GM21526 (cell line): ENCODE results near the gene NPB.

Experiments used
- ATAC-seq: cut with Tn5 transposase; IDR thresholded peaks from one replicate; pipeline ENCODE4 v1.9.1; 2021; ENCODE audit warnings: moderate library complexity; ENCODE audit not compliant: unreplicated experiment, low FRiP score

NPB gene

DNA sequence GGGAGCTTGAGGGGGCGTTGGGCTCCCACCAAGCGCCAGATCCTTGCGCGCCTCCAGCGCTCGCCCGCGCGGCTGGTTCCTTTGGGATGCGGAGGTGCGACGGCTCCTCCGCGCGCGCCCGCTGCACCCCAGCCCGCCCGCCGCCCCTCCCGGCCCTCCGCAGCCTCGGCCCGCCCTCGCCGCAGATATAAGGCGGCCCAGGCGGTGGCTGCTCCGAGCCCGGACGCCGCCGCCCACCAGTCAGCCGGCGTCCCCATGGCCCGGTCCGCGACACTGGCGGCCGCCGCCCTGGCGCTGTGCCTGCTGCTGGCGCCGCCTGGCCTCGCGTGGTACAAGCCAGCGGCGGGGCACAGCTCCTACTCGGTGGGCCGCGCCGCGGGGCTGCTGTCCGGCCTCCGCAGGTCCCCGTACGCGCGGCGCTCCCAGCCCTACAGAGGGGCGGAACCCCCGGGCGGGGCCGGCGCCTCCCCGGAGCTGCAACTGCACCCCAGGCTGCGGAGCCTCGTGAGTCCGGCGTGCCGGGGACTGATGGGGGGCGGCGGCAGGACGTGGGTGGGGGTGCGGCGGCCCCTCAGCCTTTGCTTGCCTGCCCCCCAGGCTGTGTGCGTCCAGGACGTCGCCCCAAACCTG, at the start of gene NPB:
NPB (plus strand) TSS at position 216 of the 630 bp plus-strand sequence; CDS start at position 256, 40 bp downstream.
- ATAC-seq, result no peak

DNA sequence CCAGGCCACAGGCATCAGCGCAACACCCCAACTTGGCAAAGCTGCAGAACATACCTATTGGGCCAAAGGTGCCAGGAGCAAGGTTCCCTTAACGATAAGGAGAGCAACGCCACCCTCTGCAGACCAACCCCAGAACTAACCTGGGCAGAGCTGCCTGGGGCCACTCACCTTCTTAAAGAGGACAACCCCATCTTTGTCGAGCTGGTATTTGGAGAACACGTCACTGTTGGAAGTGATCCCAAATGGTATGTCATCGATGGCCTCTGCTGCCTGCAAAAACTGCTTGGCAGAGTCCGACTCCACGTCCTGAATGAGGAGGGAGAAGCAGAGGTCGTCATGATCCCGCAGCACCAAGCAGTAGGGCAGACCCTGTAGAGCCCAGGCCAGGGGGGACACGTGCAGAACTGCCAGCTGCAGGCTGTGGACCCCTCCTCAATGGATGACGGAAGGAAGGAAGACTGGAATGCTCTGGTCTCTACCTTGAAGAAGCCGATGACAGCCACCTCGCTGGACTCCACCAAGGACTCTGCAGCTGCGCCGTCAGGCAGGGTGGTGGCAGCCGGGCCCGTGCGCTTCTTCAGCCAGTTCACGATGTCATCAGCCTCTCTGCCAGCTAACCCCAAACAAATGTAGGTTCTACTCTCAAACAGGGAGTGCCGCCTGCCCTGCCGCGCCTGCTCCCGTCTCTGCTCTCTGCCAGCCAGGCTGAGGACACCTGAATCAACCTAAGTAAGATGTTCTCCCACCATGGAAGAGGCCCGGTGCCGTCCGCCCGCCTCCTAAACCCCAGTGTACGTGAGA, 46.9 kb upstream of the NPB start:
- ATAC-seq, result no peak

DNA sequence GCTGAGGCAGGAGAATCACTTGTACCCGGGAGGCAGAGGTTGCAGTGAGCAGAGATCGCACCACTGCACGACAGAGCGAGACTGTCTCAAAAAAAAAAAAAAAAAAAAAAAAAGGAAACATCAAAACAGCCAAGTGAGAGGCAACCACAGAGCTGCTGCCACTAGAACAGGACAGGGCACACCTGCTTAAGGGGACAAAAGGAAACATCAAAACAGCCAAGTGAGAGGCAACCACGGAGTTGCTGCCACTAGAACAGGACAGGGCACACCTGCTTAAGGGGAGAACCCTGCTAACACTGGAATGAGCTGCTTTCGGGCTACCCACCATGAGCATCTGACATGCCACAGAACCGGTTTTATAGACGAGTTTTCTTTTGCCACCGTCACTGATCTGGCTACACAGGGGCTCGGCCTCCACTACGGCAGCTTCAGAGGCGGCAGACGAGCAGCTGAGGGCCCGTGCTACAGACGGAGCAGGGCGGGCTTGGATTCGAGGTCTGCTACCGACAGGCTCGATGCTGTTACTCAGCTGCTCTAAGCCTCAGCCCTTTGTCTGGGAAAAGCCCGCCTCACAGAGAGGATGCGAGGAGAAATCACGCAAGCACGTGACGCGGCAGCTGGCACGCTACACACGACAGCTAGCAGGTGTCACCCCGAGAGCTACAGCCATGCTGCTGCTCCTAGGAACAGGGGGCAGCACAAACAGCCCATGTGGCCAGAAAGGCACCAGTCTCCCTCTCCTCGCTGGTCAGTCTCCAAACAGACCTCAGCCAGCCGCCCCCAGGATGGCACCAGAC, 43.7 kb upstream of the NPB start:
- no peak for ATAC-seq

DNA sequence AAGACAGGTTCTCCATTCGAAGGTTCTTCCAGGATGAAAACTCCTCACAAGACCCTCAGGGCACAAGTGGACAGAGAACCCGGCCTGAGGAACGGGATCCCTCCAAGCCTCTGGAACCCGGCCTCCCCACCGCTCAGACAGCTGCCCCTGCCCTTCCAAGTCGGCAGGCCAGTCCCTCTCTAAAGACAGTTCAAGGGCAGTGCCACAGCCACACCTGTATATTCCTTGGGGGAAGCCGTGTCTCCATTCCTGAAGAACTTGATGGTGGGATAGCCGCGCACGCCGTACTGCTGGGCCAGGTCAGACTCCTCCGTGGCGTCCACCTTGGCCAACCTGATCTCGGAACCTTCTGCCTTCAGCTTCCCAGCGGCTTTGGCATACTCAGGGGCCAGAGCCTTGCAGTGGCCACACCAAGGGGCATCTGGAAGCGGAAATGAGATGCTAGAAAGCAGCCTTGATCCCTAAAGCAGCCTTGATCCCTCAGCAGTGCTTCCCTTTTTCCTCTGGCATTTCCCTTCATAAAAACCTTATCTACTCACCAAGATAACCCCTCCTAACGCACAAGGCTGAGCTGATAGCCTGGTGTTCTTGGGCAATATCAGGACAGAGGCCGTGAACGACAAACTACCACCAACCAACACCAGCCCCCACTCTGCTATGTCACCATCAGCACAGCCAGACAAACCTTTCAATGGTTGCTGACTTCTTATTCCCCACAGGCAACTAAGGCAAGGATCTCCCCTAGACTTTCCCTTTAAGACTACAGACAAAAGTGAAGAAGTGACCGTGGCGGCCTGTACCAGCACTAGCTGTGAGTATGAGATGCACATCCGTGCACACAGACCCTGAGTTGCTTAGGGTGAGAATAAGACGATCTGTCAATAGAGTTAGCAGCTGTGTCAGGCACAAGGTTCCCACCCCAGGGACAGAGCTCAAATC, 42.8 kb upstream of the NPB start:
- ATAC-seq, result no peak

DNA sequence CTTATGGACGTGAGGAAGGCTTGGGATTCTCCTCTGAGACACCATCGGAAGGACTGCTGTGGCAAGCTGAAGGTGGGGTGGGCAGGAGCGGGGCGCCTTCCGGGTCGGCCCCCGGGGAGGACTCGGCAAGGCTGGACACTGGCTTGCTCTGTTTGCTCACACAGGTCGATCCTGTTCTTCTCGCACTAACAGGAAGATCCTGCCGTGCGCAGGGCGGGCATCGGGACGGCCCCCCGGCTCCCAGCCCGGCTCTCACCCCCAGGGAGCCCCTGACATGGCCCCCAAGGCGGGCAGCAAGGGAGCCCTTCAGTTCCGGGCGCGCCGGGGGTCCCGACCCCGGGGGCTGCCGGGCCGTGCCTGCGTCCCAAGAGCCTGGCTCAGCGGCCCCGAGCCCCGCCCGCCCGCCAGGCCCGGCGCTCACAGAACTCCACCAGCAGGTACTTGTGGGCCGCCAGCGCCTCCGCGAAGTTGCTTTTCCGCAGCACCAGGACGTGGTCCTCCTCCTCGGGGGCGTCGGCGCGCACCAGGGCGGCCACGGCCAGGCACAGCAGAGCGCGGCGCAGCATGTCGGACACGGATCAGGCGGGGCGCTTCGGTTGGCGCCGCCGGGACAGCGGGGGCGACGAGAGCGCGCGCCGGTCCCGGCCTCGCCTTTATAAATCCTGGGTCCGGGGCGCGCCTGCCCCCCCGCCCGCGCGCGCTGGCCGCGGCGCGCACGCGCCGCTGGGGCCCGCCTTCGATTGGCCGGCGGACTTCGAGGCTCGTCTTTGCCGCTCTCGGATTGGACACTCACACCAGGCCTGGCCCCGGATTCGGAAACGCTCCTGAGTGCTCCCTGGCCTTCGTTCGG, 41.9 kb upstream of the NPB start, which contains the start of gene P4HB:
P4HB (minus strand) TSS at position 630 of the 850 bp plus-strand sequence; CDS start at position 566, 64 bp downstream.
- no peak for ATAC-seq

DNA sequence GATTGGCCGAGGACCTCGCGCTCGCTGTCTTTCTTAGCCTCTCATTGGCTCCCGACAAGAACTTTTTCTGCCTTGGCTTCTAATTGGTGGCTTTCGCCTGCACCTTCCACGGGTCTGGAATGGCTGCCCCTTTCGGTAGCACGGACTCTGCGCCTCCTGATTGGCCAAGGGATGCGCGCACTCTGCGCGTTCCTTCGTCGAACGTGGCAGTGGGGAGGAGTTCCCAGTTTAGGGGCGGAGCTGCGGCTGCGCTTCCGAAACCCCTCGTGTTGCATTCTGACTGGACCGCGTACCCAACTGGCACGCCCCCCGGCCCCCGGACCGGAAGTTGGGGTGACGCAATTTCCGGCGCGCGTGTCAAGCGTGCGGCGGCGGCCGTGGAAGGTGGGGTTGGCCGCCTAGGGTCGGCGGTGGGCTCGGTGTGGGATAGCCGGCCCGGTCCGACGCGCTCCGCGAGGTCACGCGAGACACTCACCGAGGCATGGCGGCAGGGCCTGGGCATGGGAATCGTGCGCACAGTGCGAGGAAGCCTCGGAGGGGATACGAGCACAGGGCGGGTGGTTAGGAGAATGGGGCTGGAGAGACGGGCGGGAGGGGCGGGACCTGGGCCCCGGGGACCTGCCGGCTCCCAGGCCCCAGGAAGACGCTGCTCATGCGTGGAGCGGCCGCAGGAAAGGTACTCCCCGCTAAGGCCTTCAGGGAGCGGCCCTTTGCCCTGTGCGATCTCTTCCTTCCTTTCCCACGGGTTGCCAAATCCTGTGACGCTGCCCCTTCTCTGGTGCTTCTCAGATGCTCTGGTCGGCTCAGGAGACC, 41.1 kb upstream of the NPB start:
- peak; percentile 68 for ATAC-seq

DNA sequence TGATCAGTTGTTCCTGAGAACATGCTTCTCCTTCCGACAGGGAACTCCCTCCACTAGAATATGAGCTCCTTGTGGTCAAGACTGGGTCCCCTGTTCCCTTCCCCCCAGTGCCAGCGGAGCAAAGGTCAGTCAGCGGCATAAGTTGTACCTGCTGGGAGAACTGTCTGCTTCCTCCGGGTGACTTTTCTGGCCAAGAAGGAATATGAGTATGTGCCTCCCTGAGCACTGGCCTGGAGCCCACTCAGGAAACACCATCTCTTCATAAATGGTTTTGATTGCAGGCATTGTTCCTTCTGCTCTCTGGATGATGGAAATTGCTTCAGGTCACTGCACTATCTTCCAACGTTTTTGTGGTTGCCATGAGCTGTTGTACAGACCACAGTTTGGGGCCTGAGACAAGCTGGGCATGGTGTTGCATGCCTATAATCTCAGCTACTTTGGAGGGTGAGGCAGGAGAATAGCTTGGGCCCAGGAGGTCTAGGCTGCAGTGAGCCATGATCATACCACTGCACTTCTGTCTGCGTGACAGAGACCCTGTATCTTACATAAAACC, 38.8 kb upstream of the NPB start:
- no peak for ATAC-seq

DNA sequence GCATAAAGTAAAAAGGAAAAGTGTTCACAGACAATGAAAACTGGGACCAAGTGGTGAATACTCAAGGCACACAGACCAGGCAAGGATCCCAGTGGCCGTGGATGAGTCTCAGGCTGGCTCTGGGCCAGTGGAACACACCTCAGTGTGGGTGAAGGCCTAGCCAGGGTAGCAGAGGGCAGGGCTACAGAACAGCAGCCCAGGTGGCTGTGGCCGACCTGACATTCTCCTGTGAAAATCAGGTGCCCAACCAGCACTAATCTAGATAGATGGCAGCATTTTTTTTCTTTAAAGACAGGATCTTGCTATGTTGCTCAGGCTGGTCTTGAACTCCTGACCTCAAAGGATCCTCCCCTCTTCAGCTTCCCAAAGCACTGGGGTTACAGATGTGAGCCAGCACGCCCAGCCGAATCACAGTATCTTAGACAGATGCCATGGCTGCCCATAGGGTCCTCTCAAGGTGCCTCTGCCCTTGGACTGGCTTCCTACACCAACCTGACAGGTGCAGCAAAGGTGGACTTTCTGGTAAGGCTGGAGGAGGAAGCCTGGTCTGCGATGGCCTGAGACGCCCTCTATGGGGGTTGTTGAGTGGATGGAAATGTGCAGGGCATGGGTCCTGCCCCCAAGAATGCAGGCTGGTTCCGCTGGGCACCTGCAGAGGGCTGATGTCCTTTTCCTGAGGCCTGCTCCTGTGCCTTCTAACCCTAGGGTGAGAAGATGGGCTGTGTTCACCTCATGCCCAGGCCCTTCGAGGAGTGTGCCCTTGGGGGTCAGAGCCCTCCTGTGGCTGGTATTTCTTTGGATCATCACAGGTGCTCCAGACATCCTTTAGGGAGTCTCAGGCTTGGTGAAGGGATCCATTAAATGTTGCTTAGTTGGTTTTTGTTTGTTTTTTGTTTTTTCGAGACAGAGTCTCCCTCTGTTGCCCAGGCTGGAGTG, 37.9 kb upstream of the NPB start:
- ATAC-seq, result no peak

DNA sequence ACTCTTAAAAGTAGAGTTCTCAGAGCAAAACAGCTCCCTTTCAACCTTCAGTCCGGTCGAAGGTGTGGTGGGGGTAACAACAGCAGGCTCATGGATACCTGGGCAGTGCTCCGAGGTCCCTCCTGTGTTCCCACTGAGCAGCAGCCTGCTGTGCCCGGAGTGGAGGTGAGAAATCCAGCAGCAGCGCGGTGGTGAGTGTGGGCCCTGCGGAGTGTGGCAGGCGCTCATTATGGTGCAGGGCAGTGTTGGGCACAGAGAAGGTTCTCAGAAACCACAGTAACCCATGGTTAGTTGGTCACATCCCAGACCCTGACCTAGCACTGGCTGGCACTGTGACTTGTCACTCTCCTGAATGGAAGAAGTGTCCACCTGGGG, 36.7 kb upstream of the NPB start:
- ATAC-seq, result no peak

DNA sequence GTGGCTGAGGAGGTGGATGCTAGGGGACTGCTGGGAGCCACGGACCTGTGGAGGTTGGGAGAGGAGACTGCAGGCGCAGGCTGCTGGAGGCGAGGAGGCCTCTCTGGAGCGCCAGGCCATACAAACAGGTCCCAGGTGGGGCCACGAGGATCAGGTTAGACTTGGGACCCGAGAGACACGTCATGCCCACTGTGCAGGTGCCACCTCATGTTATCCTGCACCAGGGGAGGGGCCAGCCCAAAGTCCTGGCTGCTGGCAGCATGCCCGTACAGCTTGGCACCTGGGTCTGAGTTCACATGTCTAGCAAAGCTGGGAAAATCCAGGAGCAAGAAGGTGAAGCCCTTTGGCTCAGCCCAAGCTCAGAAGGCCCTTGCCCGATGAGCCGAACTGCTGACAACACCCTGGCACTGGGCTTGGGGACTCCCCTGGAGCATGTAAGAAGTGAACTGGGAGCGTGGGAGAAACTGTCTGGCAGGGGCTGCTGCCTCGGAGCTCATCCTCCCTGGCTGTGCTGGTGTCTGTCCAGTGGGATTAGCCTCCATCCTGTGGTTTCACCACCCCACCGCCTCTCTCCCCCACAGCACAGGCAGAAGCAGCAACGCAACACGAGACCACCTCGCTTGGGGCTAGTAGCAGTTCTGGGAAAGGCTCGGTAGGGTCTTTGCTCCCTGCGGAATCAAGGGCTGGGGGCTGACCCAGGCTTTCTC, 36.2 kb upstream of the NPB start:
- ATAC-seq, result no peak

DNA sequence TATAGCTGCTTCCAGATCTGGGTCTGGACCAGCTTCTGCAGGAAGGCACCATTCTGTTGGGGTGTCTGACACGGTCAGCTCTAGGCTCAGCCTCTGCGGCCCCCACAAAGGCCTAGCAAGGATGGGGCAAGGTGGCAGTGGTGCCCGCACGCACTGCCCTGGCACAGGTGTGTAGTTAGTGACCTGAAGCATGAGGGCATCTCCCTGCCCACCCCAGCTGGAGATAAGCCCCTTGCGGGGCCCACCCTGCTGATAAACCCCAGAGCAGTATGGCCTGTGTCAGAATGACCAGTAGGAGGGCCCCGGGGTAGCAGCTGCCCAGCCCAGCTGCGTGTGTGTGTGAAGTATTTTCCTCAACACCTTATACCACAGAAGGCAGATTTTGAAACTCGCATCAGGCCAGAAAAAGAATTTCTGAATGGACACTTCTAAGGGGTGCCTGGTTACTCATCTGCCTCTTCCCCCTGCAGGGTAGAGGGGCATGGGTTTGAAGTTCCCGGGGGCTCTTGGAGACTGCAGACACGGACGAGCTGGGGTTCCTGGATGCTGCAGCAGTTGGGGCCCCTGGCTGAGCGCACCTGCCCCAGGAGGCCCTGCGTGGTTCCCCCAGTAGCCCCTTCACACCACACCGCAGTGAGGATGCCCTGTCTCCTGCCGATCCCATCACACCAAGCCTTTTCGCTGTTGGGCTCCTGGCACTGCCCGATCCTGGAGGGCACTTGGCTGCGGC, 35.4 kb upstream of the NPB start:
- no peak for ATAC-seq

DNA sequence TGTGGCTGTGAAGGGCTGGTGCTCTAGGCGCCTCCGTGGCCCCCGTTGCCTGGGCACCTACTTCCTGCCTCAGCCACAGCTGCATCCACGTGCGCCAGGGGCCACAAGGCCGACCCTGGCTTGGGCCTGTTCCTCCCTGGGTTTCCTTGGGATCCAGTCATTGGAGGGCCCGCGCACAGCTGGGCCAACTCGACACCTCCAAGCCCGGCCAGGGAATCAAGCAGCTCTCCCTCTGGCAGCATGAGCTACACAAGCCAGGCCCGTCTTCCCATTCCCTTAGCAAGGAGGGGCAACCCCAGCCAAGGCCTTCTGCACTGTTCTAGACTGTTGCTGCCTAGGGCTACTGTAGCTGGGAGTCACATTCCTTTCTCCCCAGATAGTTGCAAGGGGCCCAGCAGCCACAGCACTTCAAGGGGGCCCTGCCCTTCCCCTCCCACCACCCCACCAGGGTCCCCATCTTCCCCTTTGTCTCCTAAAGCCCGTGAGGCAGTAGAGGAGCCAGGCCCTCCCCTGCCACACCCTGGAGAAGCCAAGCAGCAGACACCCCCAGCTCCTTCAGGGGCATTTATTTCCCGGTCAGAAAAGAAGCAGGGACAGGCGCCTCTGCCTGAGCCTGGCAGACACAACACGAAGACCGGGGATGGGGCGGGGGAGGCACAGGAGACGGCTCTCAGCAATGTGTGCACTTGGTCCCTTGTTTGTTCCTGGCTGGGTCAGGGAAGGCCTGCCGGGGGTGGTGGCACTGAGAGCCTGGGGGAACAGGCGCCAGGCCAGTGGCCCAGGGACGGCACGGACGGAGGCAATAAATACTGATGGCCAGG, 34.7 kb upstream of the NPB start:
- ATAC-seq, result no peak

DNA sequence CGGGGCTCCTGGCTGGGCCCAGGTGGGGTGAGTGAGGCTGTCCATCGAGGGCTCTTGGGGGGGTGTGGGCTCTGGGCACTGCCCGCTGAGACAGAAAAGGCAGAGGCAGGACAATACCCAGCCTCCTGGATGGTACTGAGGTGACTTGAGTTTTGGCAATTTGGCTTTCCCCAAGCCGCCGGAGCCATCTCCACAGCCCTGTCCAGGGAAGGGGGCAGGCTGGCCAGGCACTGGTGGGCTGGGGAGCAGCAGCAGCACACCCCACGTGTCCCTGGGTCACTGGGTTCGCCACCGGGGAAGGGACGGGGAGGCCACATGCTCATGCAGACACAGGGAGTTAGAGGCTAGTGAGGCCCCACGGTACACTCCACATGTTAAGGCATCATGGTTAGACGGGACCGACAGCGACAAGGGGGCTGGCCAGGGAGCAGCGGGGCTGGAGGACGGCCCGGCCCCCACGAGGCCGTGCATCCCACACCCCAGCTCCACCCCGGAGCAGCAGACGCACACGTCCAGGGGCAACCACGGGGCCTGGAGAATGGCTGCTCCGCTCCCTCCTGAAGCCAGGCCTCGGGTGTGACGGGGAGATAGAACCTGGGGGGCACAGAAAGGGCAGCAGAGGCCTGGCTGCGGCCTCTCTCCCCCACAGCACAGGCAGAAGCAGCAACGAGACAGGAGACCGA, 33.9 kb upstream of the NPB start:
- no peak for ATAC-seq

DNA sequence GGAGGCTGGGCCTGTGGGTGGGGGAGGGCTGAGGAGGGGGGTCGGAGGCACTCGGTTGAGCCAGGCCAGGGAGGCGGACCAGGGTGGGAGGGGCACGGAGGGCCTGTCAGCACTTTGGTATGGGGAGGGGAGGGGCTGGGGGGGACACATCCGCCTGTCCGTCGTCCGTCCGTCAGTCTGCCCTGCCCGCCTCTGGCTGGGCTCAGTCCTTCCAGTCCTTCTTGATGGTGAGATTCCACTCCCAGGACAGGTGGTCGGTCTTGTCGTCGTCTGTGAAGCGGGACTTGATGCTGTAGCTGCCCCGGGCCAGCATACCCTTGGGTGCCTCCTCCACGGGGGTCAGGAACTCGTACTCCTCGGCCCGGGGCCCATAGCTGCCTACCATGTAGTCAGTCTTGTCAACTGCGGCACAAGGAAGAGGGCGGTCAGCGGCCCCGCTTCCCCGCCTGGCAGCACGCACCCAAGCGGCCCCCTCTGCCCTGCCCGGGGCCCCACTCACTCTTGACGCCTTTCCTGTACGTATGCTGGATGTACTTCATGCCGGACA, 33.3 kb upstream of the NPB start:
- ATAC-seq, result no peak
